GM12891 (cell line): Measurements from ENCODE around the gene GSTM2.

Source experiments
- PAX5 ChIP-seq: IDR thresholded peaks from 2 replicates; pipeline ENCODE4 v1.6.1; 2011; ENCODE audit warnings: low read length, moderate library complexity, mild to moderate bottlenecking; ENCODE audit not compliant: insufficient read depth, severe bottlenecking
- POLR2A ChIP-seq: IDR thresholded peaks from 2 replicates; pipeline ENCODE4 v1.6.1; 2011; ENCODE audit warnings: low read depth, low read length, control low read depth
- POLR2AphosphoS5 ChIP-seq: IDR thresholded peaks from 2 replicates; pipeline ENCODE4 v1.6.1; 2011; ENCODE audit warnings: low read depth, low read length, control low read depth
- POU2F2 ChIP-seq: IDR thresholded peaks from 2 replicates; pipeline ENCODE4 v1.6.1; 2011; ENCODE audit warnings: low read depth, mild to moderate bottlenecking, control low read depth, low read length, moderate library complexity
- TAF1 ChIP-seq: IDR thresholded peaks from 2 replicates; pipeline ENCODE4 v1.6.1; 2011; ENCODE audit warnings: low read depth, low read length, control low read depth

- TF ChIP-seq POLR2A (no peak), TAF1 (no peak), POLR2AphosphoS5 (no peak), POU2F2 (no peak), PAX5 (no peak)
Observed at GRCh38 chr1:109657970-109658369, 9.9 kb upstream of the GSTM2 start.
